ENCODE data around the gene CEACAM1.

DNA sequence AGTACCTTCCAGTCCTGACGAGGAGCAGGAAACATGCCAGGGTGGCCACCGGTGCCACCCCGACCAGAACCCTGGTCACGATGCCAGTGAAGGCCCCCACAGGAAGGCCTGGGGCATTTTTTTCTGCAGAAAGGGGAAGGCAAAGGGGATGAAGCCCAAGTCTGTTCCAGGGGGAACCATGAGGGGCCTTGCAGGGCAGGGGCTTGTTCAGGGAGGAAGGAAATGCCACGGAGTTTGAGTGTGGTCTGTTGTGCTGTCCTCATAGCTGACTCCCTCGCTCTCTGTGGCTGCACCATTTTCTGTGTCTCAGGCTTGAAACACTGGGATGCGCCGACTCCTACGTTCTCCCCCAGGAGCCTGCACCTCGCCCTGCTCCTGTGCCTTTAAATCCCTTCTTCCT, 27.5 kb upstream of the CEACAM1 start:
- TF ChIP-seq, protein P1, sequence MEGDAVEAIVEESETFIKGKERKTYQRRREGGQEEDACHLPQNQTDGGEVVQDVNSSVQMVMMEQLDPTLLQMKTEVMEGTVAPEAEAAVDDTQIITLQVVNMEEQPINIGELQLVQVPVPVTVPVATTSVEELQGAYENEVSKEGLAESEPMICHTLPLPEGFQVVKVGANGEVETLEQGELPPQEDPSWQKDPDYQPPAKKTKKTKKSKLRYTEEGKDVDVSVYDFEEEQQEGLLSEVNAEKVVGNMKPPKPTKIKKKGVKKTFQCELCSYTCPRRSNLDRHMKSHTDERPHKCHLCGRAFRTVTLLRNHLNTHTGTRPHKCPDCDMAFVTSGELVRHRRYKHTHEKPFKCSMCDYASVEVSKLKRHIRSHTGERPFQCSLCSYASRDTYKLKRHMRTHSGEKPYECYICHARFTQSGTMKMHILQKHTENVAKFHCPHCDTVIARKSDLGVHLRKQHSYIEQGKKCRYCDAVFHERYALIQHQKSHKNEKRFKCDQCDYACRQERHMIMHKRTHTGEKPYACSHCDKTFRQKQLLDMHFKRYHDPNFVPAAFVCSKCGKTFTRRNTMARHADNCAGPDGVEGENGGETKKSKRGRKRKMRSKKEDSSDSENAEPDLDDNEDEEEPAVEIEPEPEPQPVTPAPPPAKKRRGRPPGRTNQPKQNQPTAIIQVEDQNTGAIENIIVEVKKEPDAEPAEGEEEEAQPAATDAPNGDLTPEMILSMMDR (IDR thresholded peaks at IDR 0.05), result no peak
- TF ChIP-seq POLR2A (IDR thresholded peaks at IDR 0.05), result no peak
